HG03060 (cell line): ENCODE data around the gene VNN1.
"Not testable (repeated sequence)": the region's sequence is repeated elsewhere in the genome, so short reads cannot be mapped to it uniquely, and the experiment has no call there.

Source experiments
- ATAC-seq: cut with Tn5 transposase; IDR thresholded peaks from one replicate; pipeline ENCODE4 v1.9.1; 2021; ENCODE audit warnings: low read depth, moderate number of reproducible peaks; ENCODE audit not compliant: unreplicated experiment

Gene VNN1

GRCh38 chr6:132725947-132726607 is 12.2 kb upstream of the VNN1 start:
- peak; percentile 49 for ATAC-seq

GRCh38 chr6:132725471-132725870 is 11.6 kb upstream of the VNN1 start:
- no peak for ATAC-seq

DNA sequence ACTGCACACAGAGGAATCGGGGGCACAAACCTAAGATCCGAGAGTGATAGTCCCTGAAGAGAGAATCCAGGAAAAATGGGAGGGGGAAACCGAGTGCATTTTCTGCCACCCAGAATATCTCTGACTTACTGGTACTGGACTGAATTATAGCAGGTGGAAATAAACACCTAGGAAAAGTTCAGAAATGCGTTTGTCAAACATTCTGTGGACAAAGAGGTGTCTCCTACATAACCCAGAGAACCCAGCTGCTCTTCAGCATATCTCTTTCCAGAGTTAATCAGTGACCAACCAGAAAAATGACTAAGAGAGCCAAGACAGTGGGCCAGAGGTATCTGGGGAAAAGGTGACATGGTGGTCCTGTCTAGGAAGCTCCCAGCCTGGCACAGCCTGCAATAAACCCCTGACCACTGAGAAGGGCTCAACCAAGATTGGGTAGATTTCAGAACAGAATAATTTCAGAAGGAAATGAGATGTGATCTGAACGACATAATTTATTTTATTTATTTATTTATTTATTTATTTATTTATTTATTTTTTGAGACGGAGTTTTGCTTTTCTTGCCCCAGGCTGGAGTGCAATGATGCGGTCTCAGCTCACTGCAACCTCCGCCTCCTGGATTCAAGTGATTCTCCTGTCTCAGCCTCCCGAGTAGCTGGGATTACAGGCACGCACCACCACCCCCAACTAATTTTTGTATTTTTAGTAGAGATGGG is 6.0 kb upstream of the VNN1 start:
- no peak for ATAC-seq

GRCh38 chr6:132715881-132716637 is 2.2 kb upstream of the VNN1 start:
- no peak for ATAC-seq

DNA sequence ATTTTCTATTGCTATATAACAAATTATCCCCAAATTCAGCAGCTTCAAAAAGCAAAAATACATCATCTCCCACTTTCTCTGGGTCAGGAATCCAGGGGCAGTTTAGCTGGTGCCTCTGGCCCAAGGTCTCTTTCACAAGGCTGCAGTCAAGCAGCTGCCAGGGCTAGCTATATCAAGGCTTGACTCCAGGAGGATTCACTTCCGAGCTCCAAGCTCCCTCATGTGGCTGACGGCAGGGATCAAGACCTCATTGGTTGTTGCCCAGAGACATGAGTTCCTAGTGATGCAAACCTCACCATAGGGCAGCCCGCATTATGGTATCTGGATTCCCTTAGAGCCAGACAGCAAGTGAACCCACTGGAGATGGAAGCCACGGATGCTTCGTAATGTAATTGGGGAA is 1.3 kb upstream of the VNN1 start:
- ATAC-seq, result no peak

DNA sequence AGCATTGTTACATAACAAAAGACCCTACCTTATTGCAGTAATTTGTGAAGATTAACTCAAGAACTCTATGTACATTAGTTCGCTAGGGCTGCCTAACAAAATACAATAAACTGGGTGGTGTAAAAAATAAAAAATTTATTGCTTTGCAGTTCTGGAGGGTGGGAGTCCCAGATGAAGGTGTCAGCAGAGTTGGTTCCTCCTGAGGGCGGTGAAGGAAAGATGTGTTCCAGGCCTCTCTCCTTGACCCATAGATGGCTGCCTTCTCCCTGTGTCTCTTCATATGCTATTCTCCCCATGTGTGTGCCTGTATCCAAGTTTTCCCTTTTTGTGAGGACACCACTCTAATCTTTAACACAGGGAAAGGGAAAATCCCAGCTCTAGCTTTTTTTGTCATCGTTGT is 305 bp upstream of the VNN1 start:
- ATAC-seq, result no peak

DNA sequence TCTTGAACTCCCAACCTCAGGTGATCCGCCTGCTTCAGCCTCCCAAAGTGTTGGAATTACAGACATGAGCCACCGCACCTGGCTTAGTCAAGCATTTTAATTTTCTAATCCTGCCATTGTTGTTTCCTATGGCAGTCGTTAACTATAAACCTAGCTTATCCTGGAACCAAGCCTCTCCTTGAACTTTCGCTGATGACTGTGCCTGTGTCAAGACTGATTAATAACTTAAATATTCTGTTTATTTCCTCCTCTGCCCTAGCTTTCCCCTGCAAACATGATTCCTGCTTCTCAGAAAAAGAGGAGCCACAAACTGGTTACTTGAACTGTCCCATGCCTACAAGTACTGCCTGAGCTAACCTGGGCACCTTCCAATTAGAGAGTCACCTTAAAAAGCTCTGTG is 1.5 kb downstream of the VNN1 start:
- no peak for ATAC-seq

DNA sequence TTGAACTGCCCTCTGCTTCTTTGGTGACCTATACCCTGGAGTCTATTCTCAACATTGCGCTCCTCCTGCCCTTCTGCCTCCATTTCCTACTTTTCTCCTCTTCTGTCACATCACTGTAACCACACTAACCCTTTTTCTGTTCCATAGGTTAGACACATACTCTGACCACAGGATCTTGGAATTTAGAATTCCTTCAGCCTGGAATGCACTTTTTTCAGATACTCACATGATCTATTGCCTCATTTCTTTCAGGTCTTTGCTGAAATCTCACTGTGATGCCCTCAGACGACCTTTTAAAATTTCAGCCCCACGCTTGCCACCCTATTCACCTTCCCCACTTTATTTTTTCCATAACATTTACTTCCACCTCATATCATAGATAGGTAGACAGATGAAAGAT is 5.1 kb downstream of the VNN1 start:
- ATAC-seq, result no peak

GRCh38 chr6:132708002-132708401 is 5.9 kb downstream of the VNN1 start:
- ATAC-seq, result no peak

DNA sequence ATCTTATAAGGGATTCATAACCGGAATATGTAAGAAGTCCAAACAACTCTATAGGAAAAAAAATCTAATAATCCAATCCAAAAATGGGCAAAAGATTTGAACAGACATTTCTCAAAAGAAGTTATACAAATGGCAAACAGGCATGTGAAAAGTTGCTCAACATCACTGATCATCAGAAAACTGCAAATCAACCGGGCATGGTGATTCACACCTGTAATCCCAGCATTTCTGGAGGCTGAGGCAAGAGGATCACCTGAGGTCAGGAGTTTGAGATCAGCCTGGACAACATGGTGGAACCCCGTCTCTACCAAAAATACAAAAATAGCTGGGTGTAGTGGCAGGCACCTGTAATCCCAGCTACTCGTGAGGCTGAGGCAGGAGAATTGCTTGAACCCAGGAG is 7.1 kb downstream of the VNN1 start:
- ATAC-seq, result not testable (repeated sequence)

DNA sequence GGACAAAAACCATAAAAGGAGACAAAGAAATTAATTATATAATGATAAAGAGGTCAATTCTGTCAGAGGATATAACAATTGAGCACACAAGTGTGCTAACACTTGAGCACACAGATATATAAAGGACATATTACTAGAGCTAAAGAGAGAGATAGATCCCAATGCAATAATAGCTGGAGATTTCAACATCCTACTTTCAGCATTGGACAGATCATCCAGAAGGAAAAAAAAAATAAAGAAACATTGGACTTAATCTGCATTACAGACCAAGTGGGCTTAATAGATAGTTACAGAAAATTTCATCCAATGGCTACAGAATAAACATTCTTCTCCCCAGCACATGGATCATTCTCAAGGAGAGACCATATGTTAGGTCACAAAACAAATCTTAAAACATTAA is 9.9 kb downstream of the VNN1 start:
- no peak for ATAC-seq

GRCh38 chr6:132698608-132699007 is 15.2 kb downstream of the VNN1 start:
- no peak for ATAC-seq

- ATAC-seq, result no peak
Observed at GRCh38 chr6:132695773-132696172, 18.1 kb downstream of the VNN1 start.

DNA sequence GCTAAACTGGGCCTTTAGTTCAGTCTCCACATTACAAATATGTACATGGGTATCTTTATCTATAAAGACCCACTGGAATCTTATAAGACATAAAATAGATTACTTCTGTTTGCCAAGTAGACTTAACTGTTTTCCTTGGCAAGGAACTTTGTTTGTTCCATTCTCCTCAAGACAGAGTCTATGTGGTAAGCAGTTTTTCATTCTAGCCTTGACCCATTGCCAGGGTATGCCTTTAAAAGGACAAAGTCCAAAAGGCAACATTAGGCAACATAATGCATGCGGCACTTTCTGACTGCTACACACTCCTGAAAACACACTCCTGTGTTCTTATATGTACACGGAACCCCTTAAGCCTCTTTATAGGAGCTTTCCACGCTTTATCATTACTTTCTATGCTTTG is 20.4 kb downstream of the VNN1 start:
- no peak for ATAC-seq

DNA sequence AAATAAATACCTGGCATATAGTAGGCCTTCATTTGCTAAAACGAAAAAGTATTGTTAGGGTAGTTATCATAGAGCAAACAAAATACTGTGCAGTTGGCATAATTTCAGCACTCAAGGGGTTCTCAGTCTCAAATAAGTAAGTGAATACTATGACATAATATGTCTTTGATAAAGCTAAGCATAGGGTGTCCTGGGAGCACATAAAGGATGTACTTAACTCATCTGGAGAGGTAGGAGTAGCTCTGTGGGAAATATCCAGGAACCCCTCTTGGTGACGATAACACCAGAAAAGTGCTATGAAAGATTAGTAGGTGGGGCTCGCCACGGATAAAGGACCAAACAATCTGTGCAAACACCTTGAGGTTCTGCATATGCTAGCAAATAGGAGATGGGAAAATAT is 23.2 kb downstream of the VNN1 start:
- no peak for ATAC-seq

DNA sequence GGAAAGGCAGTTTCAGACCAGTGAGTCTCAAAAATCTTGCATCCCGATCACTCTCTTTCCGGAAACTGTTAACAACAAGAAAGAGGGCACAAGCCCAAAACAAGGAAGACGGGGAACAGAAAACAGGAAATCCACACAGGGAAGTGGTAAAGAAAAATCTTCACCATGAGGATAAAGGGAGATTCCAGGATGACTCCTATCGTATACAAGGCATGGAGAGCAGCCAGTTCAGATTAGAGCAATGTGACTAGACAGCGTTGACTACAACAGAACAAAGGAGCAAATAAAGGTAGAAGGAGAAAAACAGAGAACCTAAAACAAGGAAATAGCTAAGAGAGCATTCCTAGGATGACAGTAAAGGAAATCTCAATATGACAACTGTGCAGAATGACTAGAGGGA is 26.5 kb downstream of the VNN1 start:
- ATAC-seq, result no peak

DNA sequence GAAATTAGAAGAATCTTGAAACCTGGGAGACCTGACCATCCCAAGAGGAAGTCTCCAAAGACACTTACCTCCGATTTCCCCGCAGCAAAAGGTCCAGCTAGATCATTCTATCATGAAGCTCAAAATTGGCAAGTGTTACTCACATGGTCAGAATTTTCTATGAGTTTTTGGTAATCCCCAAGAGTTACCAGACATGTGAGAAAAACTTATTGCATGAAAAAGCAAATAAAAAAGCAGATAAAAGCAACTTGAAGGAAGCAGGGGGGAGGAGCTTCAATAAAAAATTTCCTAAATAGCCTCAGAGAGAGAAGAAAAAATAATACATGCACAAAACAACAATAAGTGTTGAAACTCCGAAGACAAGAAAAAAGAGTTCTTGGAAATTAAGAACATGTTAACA is 27.3 kb downstream of the VNN1 start:
- ATAC-seq, result no peak

GRCh38 chr6:132685009-132685408 is 28.8 kb downstream of the VNN1 start:
- no peak for ATAC-seq

GRCh38 chr6:132684272-132684671 is 29.6 kb downstream of the VNN1 start:
- ATAC-seq, result no peak

DNA sequence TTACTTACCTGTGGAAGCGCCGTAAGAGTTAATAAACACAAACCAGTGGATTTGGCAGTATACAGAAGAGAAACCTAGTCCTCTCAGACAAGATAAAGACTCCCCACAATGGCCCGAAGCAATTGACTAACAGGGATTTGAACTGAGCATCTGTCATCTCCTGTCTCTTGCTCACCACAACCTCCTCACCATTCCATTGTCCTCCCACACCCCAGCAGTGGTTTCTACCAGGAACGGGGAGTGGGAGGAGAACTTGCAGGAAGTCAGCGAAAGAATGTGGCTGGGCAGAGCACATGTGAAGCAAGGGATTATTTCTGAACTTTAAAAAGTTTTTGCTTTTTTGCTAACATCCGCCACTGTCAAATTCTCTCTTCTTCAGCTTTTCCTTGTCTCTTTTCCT is 30.3 kb downstream of the VNN1 start:
- no peak for ATAC-seq

GRCh38 chr6:132679094-132679493 is 34.8 kb downstream of the VNN1 start:
- peak; percentile 48 for ATAC-seq

DNA sequence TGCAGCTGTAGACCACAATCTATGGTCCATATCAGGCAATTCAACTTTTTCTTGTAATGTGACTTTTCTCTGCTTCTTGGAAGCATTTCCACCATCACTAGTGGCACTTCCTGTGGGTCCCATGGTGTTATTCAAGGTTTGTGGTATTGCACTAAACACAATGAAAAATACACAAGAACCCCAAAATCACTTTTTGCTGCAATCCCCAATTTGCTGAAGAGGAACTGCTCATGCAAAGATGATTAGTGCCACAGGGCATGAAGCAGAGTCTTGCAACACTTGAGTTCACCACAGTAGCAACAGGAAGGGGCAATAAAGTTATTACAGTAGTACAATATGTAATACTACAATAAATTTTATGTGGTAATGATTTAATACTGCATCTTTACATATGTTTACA is 38.1 kb downstream of the VNN1 start:
- no peak for ATAC-seq
